ENCODE measurements around the gene LRRC3. TPM values are rescaled to one million over a fixed set of nuclear protein-coding genes. Genes with fewer than 3 reads are reported as not detected.

The LRRC3 gene
- total RNA-seq, 1 donor from 2014 or later: 2.1 TPM

GRCh38 chr21:44421901-44422840 lies 33.1 kb upstream of the LRRC3 start:
- DNase-seq (peak; percentile 9), ATAC-seq (no peak)
- intact Hi-C loops (cut with micrococcal nuclease): no loop called here

- DNase-seq (no peak), ATAC-seq (no peak)
- intact Hi-C loops (cut with micrococcal nuclease): no loop called here
Observed at GRCh38 chr21:44423312-44423821, 31.9 kb upstream of the LRRC3 start.

GRCh38 chr21:44423941-44424607 lies 31.2 kb upstream of the LRRC3 start:
- peak; percentile 7 for DNase-seq
- intact Hi-C loops (cut with micrococcal nuclease): no loop called here
- ATAC-seq: no peak

GRCh38 chr21:44424608-44425306 lies 30.6 kb upstream of the LRRC3 start:
- DNase-seq (no peak), ATAC-seq (no peak)
- intact Hi-C loops (cut with micrococcal nuclease): no loop called here

- DNase-seq: peak; percentile 20
- ATAC-seq: no peak
- intact Hi-C loops (cut with micrococcal nuclease): no loop called here
Observed at GRCh38 chr21:44425307-44425894, 29.9 kb upstream of the LRRC3 start.

GRCh38 chr21:44425895-44426662 lies 29.2 kb upstream of the LRRC3 start:
- no peak for ATAC-seq
- intact Hi-C loops (cut with micrococcal nuclease): no loop called here
- no peak for DNase-seq

GRCh38 chr21:44426663-44427191 lies 28.6 kb upstream of the LRRC3 start:
- DNase-seq (no peak), ATAC-seq (no peak)
- intact Hi-C loops (cut with micrococcal nuclease): no loop called here

- DNase-seq (no peak), ATAC-seq (no peak)
- intact Hi-C loops (cut with micrococcal nuclease): no loop called here
Observed at GRCh38 chr21:44427241-44428120, 27.8 kb upstream of the LRRC3 start.

GRCh38 chr21:44428281-44428960 lies 26.9 kb upstream of the LRRC3 start:
- intact Hi-C loops (cut with micrococcal nuclease): no loop called here
- ATAC-seq (no peak), DNase-seq (no peak)

- DNase-seq: no peak
- intact Hi-C loops (cut with micrococcal nuclease): no loop called here
- ATAC-seq: no peak
Observed at GRCh38 chr21:44429894-44430293, 25.4 kb upstream of the LRRC3 start.

- intact Hi-C loops (cut with micrococcal nuclease): no loop called here
- DNase-seq (no peak), ATAC-seq (no peak)
Observed at GRCh38 chr21:44431300-44431699, 24.0 kb upstream of the LRRC3 start.

- DNase-seq (no peak), ATAC-seq (no peak)
- intact Hi-C loops (cut with micrococcal nuclease): no loop called here
Observed at GRCh38 chr21:44432841-44433790, 22.2 kb upstream of the LRRC3 start.

GRCh38 chr21:44433791-44434567 lies 21.3 kb upstream of the LRRC3 start:
- DNase-seq (no peak), ATAC-seq (no peak)
- intact Hi-C loops (cut with micrococcal nuclease): no loop called here

GRCh38 chr21:44434568-44434925 lies 20.8 kb upstream of the LRRC3 start:
- ATAC-seq (no peak), DNase-seq (no peak)
- intact Hi-C loops (cut with micrococcal nuclease): no loop called here

GRCh38 chr21:44434936-44435635 lies 20.2 kb upstream of the LRRC3 start:
- ATAC-seq: no peak
- no peak for DNase-seq
- intact Hi-C loops (cut with micrococcal nuclease): no loop called here

Measured in left ventricle myocardium superior (tissue), 1 donor.